Mesenchymal stem cell (in vitro differentiated cells and primary cell): ENCODE results near the gene ASB11.
A peak's percentile ranks its signal among the peaks of the same experiment; 100 is the strongest.

Experiments
- DNase-seq: peaks from one replicate; pipeline ENCODE4 v3.0.0-alpha.2; 2013
- H2AFZ ChIP-seq: one replicate; pipeline ENCODE4 v1.6.1; 2013; ENCODE audit warnings: low read depth, mild to moderate bottlenecking, control low read depth, inconsistent platforms, low read length, moderate library complexity
- H2AK5ac ChIP-seq: 2 replicates; pipeline ENCODE4 v1.6.1; 2013; ENCODE audit warnings: low read length, moderate library complexity, mild to moderate bottlenecking, inconsistent platforms; ENCODE audit not compliant: severe bottlenecking
- H2BK120ac ChIP-seq: one replicate; pipeline ENCODE4 v1.6.1; 2013; ENCODE audit warnings: low read depth, mild to moderate bottlenecking, inconsistent platforms, low read length, moderate library complexity
- H2BK12ac ChIP-seq, 2 experiments: one replicate each; pipeline ENCODE4 v1.6.1; 2013; ENCODE audit warnings: inconsistent platforms in 2 of 2, low read length in 2 of 2, mild to moderate bottlenecking in 2 of 2, moderate library complexity in 2 of 2, control low read depth in 1 of 2
- H2BK15ac ChIP-seq: one replicate; pipeline ENCODE4 v1.6.1; 2013; ENCODE audit warnings: mild to moderate bottlenecking, low read depth, inconsistent platforms; ENCODE audit not compliant: poor library complexity, severe bottlenecking
- H2BK5ac ChIP-seq: 2 replicates; pipeline ENCODE4 v1.6.1; 2013; ENCODE audit warnings: low read depth, mild to moderate bottlenecking, low read length, control low read depth, inconsistent platforms; ENCODE audit not compliant: poor library complexity, severe bottlenecking
- H3K14ac ChIP-seq, 2 experiments: one replicate each; pipeline ENCODE4 v1.6.1; 2013; ENCODE audit warnings: inconsistent platforms in 2 of 2, low read length in 2 of 2, control low read depth in 1 of 2, mild to moderate bottlenecking in 1 of 2, moderate library complexity in 1 of 2
- H3K18ac ChIP-seq, 2 experiments: one replicate each; pipeline ENCODE4 v1.6.1; 2013; ENCODE audit warnings: inconsistent platforms in 2 of 2, low read length in 2 of 2, control low read depth in 1 of 2, low read depth in 1 of 2, mild to moderate bottlenecking in 1 of 2
- H3K23ac ChIP-seq, 2 experiments: one replicate each; pipeline ENCODE4 v1.6.1; 2013; ENCODE audit warnings: inconsistent platforms in 2 of 2, low read length in 2 of 2, mild to moderate bottlenecking in 2 of 2, moderate library complexity in 2 of 2, control low read depth in 1 of 2
- H3K27ac ChIP-seq: 2 replicates; pipeline ENCODE4 v1.5.1; 2013; ENCODE audit warnings: mild to moderate bottlenecking, moderate library complexity, low read length, control low read depth, inconsistent platforms; ENCODE audit not compliant: poor library complexity, severe bottlenecking
- H3K27me3 ChIP-seq, 2 experiments: 2 replicates each; pipeline versions ENCODE4 v1.6.1 to v1.7.0; 2013; ENCODE audit warnings: low read length in 2 of 2, mild to moderate bottlenecking in 2 of 2, moderate library complexity in 2 of 2, control low read depth in 1 of 2, inconsistent platforms in 1 of 2; ENCODE audit not compliant: control insufficient read depth in 1 of 2, insufficient read depth in 1 of 2
- H3K36me3 ChIP-seq, 2 experiments: 2 replicates each; pipeline versions ENCODE4 v1.6.1 to v1.7.0; 2013; ENCODE audit warnings: low read length in 2 of 2, control low read depth in 1 of 2, inconsistent platforms in 1 of 2, low read depth in 1 of 2, mild to moderate bottlenecking in 1 of 2; ENCODE audit not compliant: insufficient read depth in 2 of 2, control insufficient read depth in 1 of 2
- H3K4ac ChIP-seq, 2 experiments: one replicate each; pipeline ENCODE4 v1.6.1; 2013; ENCODE audit warnings: inconsistent platforms in 2 of 2, low read length in 2 of 2, mild to moderate bottlenecking in 2 of 2, moderate library complexity in 2 of 2, control low read depth in 1 of 2, low read depth in 1 of 2
- H3K4me1 ChIP-seq: 2 replicates; pipeline ENCODE4 v1.6.1; 2013; ENCODE audit warnings: low read depth, low read length, control low read depth; ENCODE audit not compliant: control insufficient read depth, insufficient read depth
- H3K4me2 ChIP-seq: 2 replicates; pipeline ENCODE4 v1.6.1; 2013; ENCODE audit warnings: low read length, mild to moderate bottlenecking, inconsistent platforms; ENCODE audit not compliant: poor library complexity, severe bottlenecking
- H3K4me3 ChIP-seq, 2 experiments: 2 replicates each; pipeline versions ENCODE4 v1.5.1 to v1.7.0; 2013; ENCODE audit warnings: low read length in 2 of 2, mild to moderate bottlenecking in 2 of 2, control low read depth in 1 of 2, low read depth in 1 of 2; ENCODE audit not compliant: insufficient read depth in 1 of 2
- H3K79me1 ChIP-seq: replicated peaks from 2 replicates; pipeline ENCODE4 v1.6.1; 2013; ENCODE audit warnings: mild to moderate bottlenecking, control low read depth, low read length, inconsistent platforms; ENCODE audit not compliant: poor library complexity, severe bottlenecking
- H3K9ac ChIP-seq: 2 replicates; pipeline ENCODE4 v1.7.0; 2013; ENCODE audit warnings: mild to moderate bottlenecking, low read length, moderate library complexity
- H3K9me3 ChIP-seq: 2 replicates; pipeline ENCODE4 v1.7.0; 2013; ENCODE audit warnings: mild to moderate bottlenecking, low read length; ENCODE audit not compliant: control insufficient read depth
- H4K8ac ChIP-seq: one replicate; pipeline ENCODE4 v1.6.1; 2013; ENCODE audit warnings: inconsistent platforms, mild to moderate bottlenecking, low read length, moderate library complexity
- H4K91ac ChIP-seq: one replicate; pipeline ENCODE4 v1.6.1; 2013; ENCODE audit warnings: mild to moderate bottlenecking, low read length, inconsistent platforms
- WGBS: methylation state at CpG from one replicate; pipeline ENCODE4 v1.1.7; 2013; ENCODE audit warnings: mixed read lengths; 5-methylcytosine and 5-hydroxymethylcytosine counted together

Gene ASB11

GRCh38 chrX:15254852-15255251 lies 60.6 kb downstream of the ASB11 start:
- Histone ChIP-seq H2AK5ac (no peak overlapping the region), H3K4me3 (no peak overlapping the region), H3K23ac (no peak overlapping the region), H2BK5ac (no peak overlapping the region), H3K27me3 (no peaks in the 10 kb centered on the region), H4K8ac (no peak overlapping the region), H3K4me2 (no peak overlapping the region), H3K14ac (no peak overlapping the region), H2BK12ac (no peak overlapping the region), H2BK120ac (no peak overlapping the region), H3K4me1 (no peaks in the 10 kb centered on the region), H4K91ac (no peak overlapping the region), H3K18ac (no peak overlapping the region), H2BK15ac (no peak overlapping the region), H3K79me1 (no peaks in the 10 kb centered on the region), H3K9ac (no peak overlapping the region), H2AFZ (no peak overlapping the region), H3K27ac (no peak overlapping the region), H3K36me3 (no peaks in the 10 kb centered on the region), H3K4ac (no peak overlapping the region), H3K9me3 (no peaks in the 10 kb centered on the region)
- DNase-seq, result no peak

DNA sequence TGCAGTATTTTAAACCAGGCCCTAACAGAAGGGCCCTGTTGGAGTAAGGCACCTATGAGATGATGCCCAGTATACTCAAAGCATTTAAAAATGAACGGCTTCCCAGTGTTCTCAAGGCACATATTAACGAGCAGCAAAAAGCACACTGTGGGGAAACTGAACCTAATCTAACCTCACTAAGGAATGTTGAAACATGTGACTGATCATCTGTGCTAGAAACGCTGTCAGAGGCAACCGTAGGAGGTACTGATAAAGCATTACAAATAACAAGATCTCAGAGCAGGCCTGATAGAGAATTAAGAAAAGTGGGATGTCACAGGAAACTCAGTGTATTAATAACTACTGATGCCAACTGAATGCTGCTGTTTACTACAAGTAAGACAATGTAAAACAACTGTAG lies 69.5 kb downstream of the ASB11 start:
- no peaks in the 10 kb centered on the region for H3K4me1 ChIP-seq
- no peak overlapping the region for H3K14ac ChIP-seq
- H2BK5ac ChIP-seq, result no peak overlapping the region
- no peak overlapping the region for H3K23ac ChIP-seq
- no peak overlapping the region for H2AFZ ChIP-seq
- H3K4ac ChIP-seq, result no peak overlapping the region
- no peak overlapping the region for H3K9ac ChIP-seq
- no peak overlapping the region for H2AK5ac ChIP-seq
- no peak overlapping the region for H4K8ac ChIP-seq
- no peak overlapping the region for H4K91ac ChIP-seq
- H2BK12ac ChIP-seq, result no peak overlapping the region
- H3K4me3 ChIP-seq, result no peak overlapping the region
- no peaks in the 10 kb centered on the region for H3K9me3 ChIP-seq
- H3K36me3 ChIP-seq, result no peaks in the 10 kb centered on the region
- WGBS, result 100% methylated on average over 1 of the region's 4 CpGs
- no peak overlapping the region for H3K4me2 ChIP-seq
- DNase-seq, result no peak
- H3K27ac ChIP-seq, result no peak overlapping the region
- no peaks in the 10 kb centered on the region for H3K79me1 ChIP-seq
- no peak overlapping the region for H2BK120ac ChIP-seq
- no peak overlapping the region for H3K18ac ChIP-seq
- H2BK15ac ChIP-seq, result no peak overlapping the region
- peaks cover 0 to 13% of the 10 kb centered on the region in 2 experiments for H3K27me3 ChIP-seq

- DNase-seq, result no peak
- Histone ChIP-seq H2BK15ac (no peak overlapping the region), H3K23ac (no peak overlapping the region), H3K9me3 (no peaks in the 10 kb centered on the region), H2BK12ac (no peak overlapping the region), H3K18ac (no peak overlapping the region), H3K36me3 (no peaks in the 10 kb centered on the region), H4K8ac (no peak overlapping the region), H2BK5ac (no peak overlapping the region), H3K4me1 (no peaks in the 10 kb centered on the region), H2BK120ac (no peak overlapping the region), H3K79me1 (no peaks in the 10 kb centered on the region), H3K4me2 (no peak overlapping the region), H3K14ac (no peak overlapping the region), H3K4me3 (no peak overlapping the region), H4K91ac (no peak overlapping the region), H2AFZ (no peak overlapping the region), H3K4ac (no peak overlapping the region), H2AK5ac (no peak overlapping the region), H3K9ac (no peak overlapping the region), H3K27me3 (peaks cover 0 to 15% of the 10 kb centered on the region in 2 experiments), H3K27ac (no peak overlapping the region)
- WGBS, result 62% methylated on average over 2 of the region's 5 CpGs
These were observed 71.0 kb downstream of the ASB11 start for GRCh38 chrX:15244421-15244820.

GRCh38 chrX:15242899-15243555 lies 72.4 kb downstream of the ASB11 start:
- Histone ChIP-seq H4K91ac (no peak overlapping the region), H2AFZ (no peak overlapping the region), H3K4me2 (no peak overlapping the region), H3K36me3 (no peaks in the 10 kb centered on the region), H2BK12ac (no peak overlapping the region), H2BK5ac (no peak overlapping the region), H3K79me1 (no peaks in the 10 kb centered on the region), H3K18ac (no peak overlapping the region), H3K27ac (no peak overlapping the region), H3K14ac (no peak overlapping the region), H3K9me3 (no peaks in the 10 kb centered on the region), H3K4me1 (no peaks in the 10 kb centered on the region), H2AK5ac (no peak overlapping the region), H3K9ac (peak overlapping the region; percentile 61), H3K4me3 (no peak overlapping the region), H4K8ac (no peak overlapping the region), H3K27me3 (peaks cover 0 to 16% of the 10 kb centered on the region in 2 experiments), H2BK15ac (no peak overlapping the region), H3K23ac (no peak overlapping the region), H3K4ac (no peak overlapping the region), H2BK120ac (no peak overlapping the region)
- WGBS, result 29% methylated on average over 4 of the region's 5 CpGs
- DNase-seq, result peak; percentile 51
